Measurements from ENCODE around the gene SAMD8. TPM values are rescaled to one million over a fixed set of nuclear protein-coding genes. Genes with fewer than 3 reads are reported as not detected.
"Not testable (repeated sequence)": the region's sequence is repeated elsewhere in the genome, so short reads cannot be mapped to it uniquely, and the experiment has no call there.

SAMD8 gene
- total RNA-seq, 1 donor from 2014 or later: 42.7 TPM

- Histone ChIP-seq H3K4me3 (no peak overlapping the region), H3K27me3 (no peaks in the 10 kb centered on the region), H3K27ac (no peak overlapping the region), H3K4me1 (peaks cover 40% of the 10 kb centered on the region), H3K36me3 (no peaks in the 10 kb centered on the region), H3K9me3 (no peaks in the 10 kb centered on the region)
- TF ChIP-seq POLR2AphosphoS5 (IDR thresholded peaks at IDR 0.05; ENCODE audit: insufficient read depth in 1 of 2, low read depth in 1 of 2) (no peak), CTCF (IDR thresholded peaks at IDR 0.05) (no peak), POLR2A (IDR thresholded peaks at IDR 0.05) (no peak)
- no peak for DNase-seq (ENCODE audit: extremely low spot score in 2 of 2)
- intact Hi-C loops (cut with DNase I): no loop called here
Measured at GRCh38 chr10:75129537-75129936, 18.1 kb downstream of the SAMD8 start.

GRCh38 chr10:75133701-75134100 lies 22.2 kb downstream of the SAMD8 start:
- H3K27ac ChIP-seq; H3K36me3 ChIP-seq; H3K4me3 ChIP-seq; DNase-seq (ENCODE audit: extremely low spot score in 2 of 2); H3K27me3 ChIP-seq; intact Hi-C loops (cut with DNase I); H3K9me3 ChIP-seq: not testable (repeated sequence)
- H3K4me1 ChIP-seq: peaks cover 40% of the 10 kb centered on the region

GRCh38 chr10:75136346-75136745 lies 24.9 kb downstream of the SAMD8 start:
- Histone ChIP-seq H3K27me3 (no peaks in the 10 kb centered on the region), H3K4me1 (peaks cover 32% of the 10 kb centered on the region), H3K4me3 (no peak overlapping the region), H3K36me3 (no peaks in the 10 kb centered on the region), H3K27ac (no peak overlapping the region), H3K9me3 (no peaks in the 10 kb centered on the region)
- no peak for TF ChIP-seq POLR2A (IDR thresholded peaks at IDR 0.05)
- no peak for TF ChIP-seq CTCF (IDR thresholded peaks at IDR 0.05)
- no peak for TF ChIP-seq POLR2AphosphoS5 (IDR thresholded peaks at IDR 0.05; ENCODE audit: insufficient read depth in 1 of 2, low read depth in 1 of 2)
- intact Hi-C loops (cut with DNase I): no loop called here
- DNase-seq (ENCODE audit: extremely low spot score in 2 of 2): no peak

- DNase-seq (ENCODE audit: extremely low spot score in 2 of 2): no peak
- Histone ChIP-seq H3K4me1 (peaks cover 46% of the 10 kb centered on the region), H3K36me3 (no peaks in the 10 kb centered on the region), H3K9me3 (no peaks in the 10 kb centered on the region), H3K27me3 (no peaks in the 10 kb centered on the region), H3K27ac (no peak overlapping the region), H3K4me3 (no peak overlapping the region)
- intact Hi-C loops (cut with DNase I): no loop called here
- no peak for TF ChIP-seq POLR2AphosphoS5 (IDR thresholded peaks at IDR 0.05; ENCODE audit: insufficient read depth in 1 of 2, low read depth in 1 of 2)
Measured at GRCh38 chr10:75137533-75138438, 26.3 kb downstream of the SAMD8 start.

- TF ChIP-seq POLR2AphosphoS5 (IDR thresholded peaks at IDR 0.05; ENCODE audit: insufficient read depth in 1 of 2, low read depth in 1 of 2) (no peak), POLR2A (IDR thresholded peaks at IDR 0.05) (no peak), CTCF (IDR thresholded peaks at IDR 0.05) (no peak)
- Histone ChIP-seq H3K27me3 (no peaks in the 10 kb centered on the region), H3K27ac (no peak overlapping the region), H3K36me3 (no peaks in the 10 kb centered on the region), H3K4me3 (no peak overlapping the region), H3K4me1 (peaks cover 71% of the 10 kb centered on the region), H3K9me3 (no peaks in the 10 kb centered on the region)
- DNase-seq (ENCODE audit: extremely low spot score in 2 of 2): no peak
- intact Hi-C loops (cut with DNase I): no loop called here
Measured at GRCh38 chr10:75140246-75140645, 28.8 kb downstream of the SAMD8 start.

GRCh38 chr10:75143353-75143752 lies 31.9 kb downstream of the SAMD8 start:
- no peaks in the 10 kb centered on the region for H3K9me3 ChIP-seq
- no peak overlapping the region for H3K4me3 ChIP-seq
- H3K27ac ChIP-seq: peak overlapping the region; percentile 67
- H3K27me3 ChIP-seq: no peaks in the 10 kb centered on the region
- no peak for TF ChIP-seq CTCF (IDR thresholded peaks at IDR 0.05)
- no peak for TF ChIP-seq POLR2AphosphoS5 (IDR thresholded peaks at IDR 0.05; ENCODE audit: insufficient read depth in 1 of 2, low read depth in 1 of 2)
- no peak for TF ChIP-seq POLR2A (IDR thresholded peaks at IDR 0.05)
- intact Hi-C loops (cut with DNase I): no loop called here
- H3K4me1 ChIP-seq: peaks cover 70% of the 10 kb centered on the region
- no peak for DNase-seq (ENCODE audit: extremely low spot score in 2 of 2)
- H3K36me3 ChIP-seq: no peaks in the 10 kb centered on the region

All from vagina (tissue), 2 donors.